Stomach smooth muscle (tissue), 2 donors: Measurements from ENCODE around the gene VAC14.
"Not testable (repeated sequence)": the region's sequence is repeated elsewhere in the genome, so short reads cannot be mapped to it uniquely, and the experiment has no call there.

Source experiments
- H3K27ac ChIP-seq: one replicate; pipeline ENCODE4 v1.7.0; 2013; ENCODE audit warnings: mild to moderate bottlenecking, low read length, inconsistent platforms
- H3K27me3 ChIP-seq, 2 donors: one replicate each; pipeline ENCODE4 v1.7.0; 2013; ENCODE audit warnings: low read length in 2 of 2; ENCODE audit not compliant: insufficient read depth in 2 of 2, control insufficient read depth in 1 of 2
- H3K36me3 ChIP-seq, 2 donors: one replicate each; pipeline ENCODE4 v1.7.0; 2013; ENCODE audit warnings: low read length in 2 of 2; ENCODE audit not compliant: control insufficient read depth in 2 of 2, insufficient read depth in 2 of 2
- H3K4me1 ChIP-seq: one replicate; pipeline ENCODE4 v1.7.0; 2013; ENCODE audit warnings: low read length; ENCODE audit not compliant: control insufficient read depth, insufficient read depth
- H3K4me3 ChIP-seq, 2 donors: one replicate each; pipeline ENCODE4 v1.7.0; 2013; ENCODE audit warnings: low read length in 2 of 2
- H3K9ac ChIP-seq, 2 donors: one replicate each; pipeline ENCODE4 v1.7.0; 2013; ENCODE audit warnings: low read length in 2 of 2, mild to moderate bottlenecking in 1 of 2
- H3K9me3 ChIP-seq, 2 donors: one replicate each; pipeline ENCODE4 v1.7.0; 2013; ENCODE audit warnings: low read length in 2 of 2; ENCODE audit not compliant: control insufficient read depth in 2 of 2
- donor health status: healthy.
- donor health status: Pancreatic carcinoma.

VAC14 gene

GRCh38 chr16:70800781-70801480 is at the start of gene VAC14:
Gene VAC14, minus strand, starts transcription at chr16:70801158. Its CDS starts 258 bp downstream, at chr16:70800900.
- Histone ChIP-seq H3K27ac (no peak within 1 kb of the TSS), H3K36me3 (peaks cover 2 to 3% of the 10 kb centered on the region in 2 donors), H3K27me3 (peaks cover 0 to 2% of the 10 kb centered on the region in 2 donors)

GRCh38 chr16:70823498-70824118 is 22.6 kb upstream of the VAC14 start:
- H3K9me3 ChIP-seq, H3K9ac ChIP-seq, H3K4me1 ChIP-seq, H3K4me3 ChIP-seq, H3K36me3 ChIP-seq, H3K27me3 ChIP-seq, H3K27ac ChIP-seq: not testable (repeated sequence)

More at GRCh38 chr16:70800781-70801480, at the start of gene VAC14:
- H3K9me3 ChIP-seq: no peaks in the 10 kb centered on the region
- H3K4me3 ChIP-seq: peak within 1 kb of the TSS; percentile 85 to 92
- H3K4me1 ChIP-seq: peaks cover 10% of the 10 kb centered on the region
- peak within 1 kb of the TSS; percentile 84 to 93 for H3K9ac ChIP-seq

GRCh38 chr16:70822734-70823133 is 21.8 kb upstream of the VAC14 start:
- H3K4me3 ChIP-seq, H3K9ac ChIP-seq: not testable (repeated sequence)

GRCh38 chr16:70818088-70818487 is 17.1 kb upstream of the VAC14 start:
- not testable (repeated sequence) for H3K27me3 ChIP-seq, H3K27ac ChIP-seq, H3K36me3 ChIP-seq, H3K9ac ChIP-seq, H3K9me3 ChIP-seq, H3K4me3 ChIP-seq, H3K4me1 ChIP-seq

More at GRCh38 chr16:70822734-70823133, 21.8 kb upstream of the VAC14 start:
- H3K36me3 ChIP-seq, H3K9me3 ChIP-seq, H3K4me1 ChIP-seq, H3K27me3 ChIP-seq, H3K27ac ChIP-seq: not testable (repeated sequence)

- Histone ChIP-seq H3K4me3 (no peak overlapping the region), H3K27ac (no peak overlapping the region), H3K4me1 (no peaks in the 10 kb centered on the region), H3K27me3 (peaks cover 0 to 18% of the 10 kb centered on the region in 2 donors), H3K9ac (no peak overlapping the region), H3K9me3 (no peaks in the 10 kb centered on the region), H3K36me3 (no peaks in the 10 kb centered on the region)
Measured at GRCh38 chr16:70809392-70810060, 8.6 kb upstream of the VAC14 start.

GRCh38 chr16:70808371-70808770 is 7.4 kb upstream of the VAC14 start:
- Histone ChIP-seq H3K4me3 (no peak overlapping the region), H3K36me3 (no peaks in the 10 kb centered on the region), H3K9ac (no peak overlapping the region), H3K27ac (no peak overlapping the region), H3K9me3 (no peaks in the 10 kb centered on the region), H3K4me1 (no peaks in the 10 kb centered on the region), H3K27me3 (peaks cover 0 to 18% of the 10 kb centered on the region in 2 donors)

- Histone ChIP-seq H3K9ac (no peak overlapping the region), H3K4me1 (no peaks in the 10 kb centered on the region), H3K9me3 (no peaks in the 10 kb centered on the region), H3K4me3 (no peak overlapping the region), H3K36me3 (no peaks in the 10 kb centered on the region), H3K27me3 (peaks cover 0 to 18% of the 10 kb centered on the region in 2 donors), H3K27ac (no peak overlapping the region)
Measured at GRCh38 chr16:70805787-70806186, 4.8 kb upstream of the VAC14 start.

- no peaks in the 10 kb centered on the region for H3K9me3 ChIP-seq
- H3K27me3 ChIP-seq: peaks cover 0 to 18% of the 10 kb centered on the region in 2 donors
- H3K9ac ChIP-seq: no peak overlapping the region
- no peak overlapping the region for H3K4me3 ChIP-seq
- H3K27ac ChIP-seq: no peak overlapping the region
- H3K4me1 ChIP-seq: peaks cover 4% of the 10 kb centered on the region
- no peaks in the 10 kb centered on the region for H3K36me3 ChIP-seq
Measured at GRCh38 chr16:70805380-70805779, 4.4 kb upstream of the VAC14 start.

GRCh38 chr16:70804734-70805169 is 3.8 kb upstream of the VAC14 start:
- H3K36me3 ChIP-seq: no peaks in the 10 kb centered on the region
- no peak overlapping the region for H3K4me3 ChIP-seq
- H3K27ac ChIP-seq: no peak overlapping the region
- H3K4me1 ChIP-seq: peaks cover 7% of the 10 kb centered on the region
- H3K9me3 ChIP-seq: no peaks in the 10 kb centered on the region
- no peak overlapping the region for H3K9ac ChIP-seq
- peaks cover 0 to 17% of the 10 kb centered on the region in 2 donors for H3K27me3 ChIP-seq

- Histone ChIP-seq H3K9me3 (no peaks in the 10 kb centered on the region), H3K4me3 (no peak overlapping the region), H3K27ac (no peak overlapping the region), H3K4me1 (peaks cover 7% of the 10 kb centered on the region), H3K9ac (no peak overlapping the region), H3K36me3 (no peaks in the 10 kb centered on the region), H3K27me3 (peaks cover 0 to 13% of the 10 kb centered on the region in 2 donors)
Measured at GRCh38 chr16:70804153-70804733, 3.3 kb upstream of the VAC14 start.
